GM18511 (cell line): Measurements from ENCODE around the gene DUSP14.
"Not testable (repeated sequence)": the region's sequence is repeated elsewhere in the genome, so short reads cannot be mapped to it uniquely, and the experiment has no call there.

Source experiments
- ATAC-seq: cut with Tn5 transposase; IDR thresholded peaks from one replicate; pipeline ENCODE4 v1.9.1; 2021; ENCODE audit warnings: mild to moderate bottlenecking, moderate library complexity; ENCODE audit not compliant: unreplicated experiment

The DUSP14 gene, protein sequence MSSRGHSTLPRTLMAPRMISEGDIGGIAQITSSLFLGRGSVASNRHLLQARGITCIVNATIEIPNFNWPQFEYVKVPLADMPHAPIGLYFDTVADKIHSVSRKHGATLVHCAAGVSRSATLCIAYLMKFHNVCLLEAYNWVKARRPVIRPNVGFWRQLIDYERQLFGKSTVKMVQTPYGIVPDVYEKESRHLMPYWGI

DNA sequence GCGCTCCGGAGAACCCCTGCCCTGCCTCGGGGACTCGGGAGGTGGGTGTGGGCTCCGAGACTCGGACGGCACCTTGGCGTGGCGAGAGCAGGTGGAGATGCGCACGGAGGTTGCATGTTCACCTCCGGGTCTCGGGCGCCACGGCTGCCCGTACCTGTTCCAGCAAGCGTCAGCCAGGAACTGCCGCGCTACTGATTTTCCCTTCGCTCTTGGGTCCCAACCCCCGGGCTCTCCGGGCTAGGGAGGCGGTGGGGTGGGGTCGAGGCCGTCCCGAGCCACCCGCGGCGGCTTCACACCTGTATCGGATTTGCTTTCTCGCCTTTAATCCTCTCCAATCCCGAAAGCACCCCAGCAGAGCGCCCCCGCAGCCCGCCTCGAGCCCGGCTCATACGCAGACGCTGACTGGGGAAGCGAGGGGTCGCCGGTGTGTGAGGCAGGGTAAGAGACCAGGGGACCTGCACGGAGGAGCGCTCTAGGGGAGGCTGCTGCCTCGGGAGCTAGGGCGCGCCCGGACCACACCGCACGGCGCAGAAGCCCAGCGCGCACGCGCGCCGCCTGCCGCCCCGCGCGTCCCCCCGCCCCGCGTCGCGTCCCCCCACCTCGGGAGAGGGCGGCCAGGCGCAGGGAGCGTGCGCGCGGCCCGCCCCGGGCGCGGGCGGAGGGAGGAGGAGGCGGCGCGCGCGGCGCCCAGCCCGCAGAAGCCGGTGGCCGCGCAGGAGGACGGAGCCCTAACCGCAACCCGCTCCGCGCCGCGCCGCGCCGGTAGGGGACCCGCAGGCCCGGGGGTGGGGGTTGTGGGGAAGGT, at the start of gene DUSP14:
DUSP14 (plus strand) TSS at position 695 of the 805 bp plus-strand sequence. CDS start 22,382 bp downstream, outside the sequence.
- peak; percentile 69 for ATAC-seq

DNA sequence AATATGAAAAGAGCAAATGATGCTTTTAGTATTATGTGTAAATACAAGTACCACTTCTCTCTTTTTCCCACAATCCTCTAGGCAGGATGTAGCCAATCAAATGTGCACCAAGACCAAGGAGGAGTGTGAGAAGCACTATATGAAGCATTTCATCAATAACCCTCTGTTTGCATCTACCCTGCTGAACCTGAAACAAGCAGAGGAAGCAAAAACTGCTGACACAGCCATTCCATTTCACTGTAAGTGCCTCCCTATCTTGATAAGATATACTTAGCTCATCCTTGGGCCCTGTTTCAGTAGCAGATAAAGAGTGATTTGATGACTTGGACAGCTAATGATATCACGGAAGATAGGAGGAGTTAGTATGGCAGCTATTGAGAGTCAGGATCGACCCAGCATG, 49.3 kb upstream of the DUSP14 start:
- no peak for ATAC-seq

DNA sequence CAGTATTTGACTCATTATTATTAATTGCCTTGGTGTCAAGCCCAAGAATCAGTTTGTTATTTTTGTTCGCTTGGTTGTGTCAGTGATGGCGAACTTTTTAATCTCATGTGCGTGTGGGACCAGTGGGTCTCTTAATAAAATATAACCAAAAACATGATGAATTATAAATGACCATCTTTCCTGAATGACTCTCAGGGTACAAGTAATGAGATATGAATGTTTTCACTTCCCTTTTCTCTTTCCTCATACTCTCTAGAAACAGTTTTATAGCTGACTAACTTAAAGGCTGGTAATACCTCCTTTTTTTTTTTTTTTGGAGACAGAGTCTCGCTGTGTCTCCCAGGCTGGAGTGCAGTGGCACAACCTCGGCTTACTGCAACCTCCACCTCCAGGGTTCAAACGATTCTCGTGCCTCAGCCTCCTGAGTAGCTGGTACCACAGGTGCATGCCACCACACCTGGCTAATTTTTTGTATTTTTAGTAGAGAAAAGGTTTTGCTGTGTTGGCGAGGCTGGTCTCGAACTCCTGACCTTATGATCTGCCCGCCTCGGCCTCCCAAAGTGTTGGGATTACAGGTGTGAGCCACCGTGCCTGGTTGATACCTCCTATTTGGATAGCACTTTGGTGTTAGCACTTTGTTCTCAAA, 48.2 kb upstream of the DUSP14 start:
- not testable (repeated sequence) for ATAC-seq

DNA sequence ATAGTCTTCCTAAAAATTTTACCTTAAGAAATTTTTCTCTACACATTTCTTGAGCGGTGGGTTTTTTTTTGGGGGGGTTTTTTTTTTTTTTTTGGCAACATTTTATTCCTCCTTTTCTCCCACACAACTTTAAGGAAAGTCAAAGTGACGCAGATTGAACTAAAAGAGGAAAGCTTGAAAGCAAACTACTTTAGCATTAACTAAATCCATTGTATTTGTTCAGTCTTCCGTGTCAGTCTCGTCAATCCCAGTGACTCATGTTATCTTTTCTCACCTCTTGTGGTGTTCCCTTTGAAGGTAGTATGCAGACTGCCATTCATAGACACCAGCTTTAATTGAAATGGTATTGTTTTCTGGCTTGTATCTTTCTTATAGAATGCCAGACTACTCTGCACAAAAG, 43.7 kb upstream of the DUSP14 start:
- no peak for ATAC-seq

DNA sequence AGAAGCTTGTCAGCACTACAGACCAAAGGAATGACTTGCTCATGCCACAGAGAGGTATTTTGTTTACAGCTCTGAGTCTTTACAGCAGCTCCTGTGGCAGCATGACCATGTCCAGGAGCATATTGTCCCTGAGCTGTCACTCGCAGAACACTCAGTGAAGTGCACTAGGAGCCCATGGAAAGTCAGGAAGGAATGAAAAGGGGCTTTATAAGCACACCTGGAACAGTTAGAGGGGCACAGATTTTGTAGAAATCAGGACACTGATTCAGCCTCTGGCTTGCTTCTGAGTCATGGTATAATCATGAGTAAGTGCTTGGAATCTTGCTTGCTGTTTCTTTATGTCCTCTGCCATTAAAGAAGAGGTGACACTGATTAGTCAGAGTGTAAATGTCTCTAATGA, 42.0 kb upstream of the DUSP14 start:
- ATAC-seq, result no peak

DNA sequence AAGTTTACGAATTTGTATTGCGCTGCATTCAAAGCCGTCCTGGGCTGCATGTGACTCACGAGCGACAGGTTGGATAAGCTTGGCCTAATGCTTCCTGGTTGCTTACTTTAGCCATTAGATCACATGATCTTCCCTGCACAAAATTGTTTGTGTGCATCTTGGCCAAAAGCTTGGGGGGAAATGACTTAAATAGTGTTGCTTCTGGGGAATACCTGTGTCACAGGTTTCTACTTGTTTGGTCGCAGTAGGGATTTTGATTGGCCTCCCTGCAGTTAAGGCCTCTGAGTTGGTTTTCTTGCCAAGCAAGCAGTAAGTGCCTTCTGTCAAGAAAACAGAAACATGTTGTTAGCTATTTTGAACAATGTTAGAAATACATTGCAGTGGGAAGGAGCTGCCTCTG, 39.6 kb upstream of the DUSP14 start:
- ATAC-seq, result no peak

DNA sequence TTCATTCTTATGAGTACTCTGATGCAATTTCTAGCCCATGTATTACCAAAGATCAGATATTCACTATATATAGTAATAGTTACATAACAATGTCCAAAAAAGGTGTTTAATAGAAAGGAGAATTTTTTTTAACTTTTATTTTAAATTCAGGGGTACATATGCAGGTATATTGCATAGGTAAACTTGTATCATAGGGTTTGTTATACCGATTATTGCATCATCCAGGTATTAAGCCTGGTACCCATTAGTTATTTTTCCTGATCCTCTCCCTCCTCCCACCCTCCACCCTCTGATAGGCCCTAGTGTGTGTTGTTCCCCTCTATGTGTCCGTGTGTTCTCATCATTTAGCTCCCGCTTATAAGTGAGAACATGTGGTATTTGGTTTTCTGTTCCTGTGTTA, 31.9 kb upstream of the DUSP14 start:
- ATAC-seq, result not testable (repeated sequence)

DNA sequence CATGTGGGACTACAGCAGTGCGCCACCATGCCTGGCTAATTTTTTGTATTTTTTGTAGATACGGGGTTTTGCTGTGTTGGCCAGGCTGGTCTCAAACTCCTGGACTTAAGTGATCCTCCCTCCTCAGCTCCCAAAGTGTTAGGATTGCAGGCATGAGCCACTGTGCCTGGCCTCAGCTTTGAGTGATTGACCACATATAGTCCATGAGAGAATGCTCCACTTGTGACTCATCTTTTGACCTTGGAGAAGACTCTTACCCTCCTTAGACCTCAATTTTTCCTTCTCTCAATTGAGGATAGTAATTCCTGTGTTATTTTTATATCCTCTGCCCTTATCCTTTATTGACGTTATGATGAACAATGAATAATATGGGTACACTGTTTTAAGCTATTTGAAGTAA, 30.9 kb upstream of the DUSP14 start:
- ATAC-seq, result no peak

DNA sequence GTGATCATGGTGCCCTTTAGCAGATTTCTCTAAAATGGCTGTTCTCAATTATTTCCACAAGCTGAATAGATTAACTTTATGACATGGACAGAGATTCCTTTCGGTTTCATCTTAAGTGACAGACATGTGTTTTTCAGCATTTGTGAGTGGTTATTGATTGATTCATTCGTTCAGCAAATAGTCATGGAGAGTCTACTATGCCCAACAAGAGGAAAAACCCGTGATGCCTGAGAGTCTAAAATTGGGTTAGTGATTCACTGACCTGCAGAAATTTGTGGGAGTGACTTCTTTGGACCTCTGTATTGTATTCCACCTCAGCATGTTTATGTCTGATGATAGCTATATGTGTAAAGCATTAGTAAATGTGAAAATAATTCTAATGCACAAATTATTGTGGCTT, 28.0 kb upstream of the DUSP14 start:
- ATAC-seq, result no peak

DNA sequence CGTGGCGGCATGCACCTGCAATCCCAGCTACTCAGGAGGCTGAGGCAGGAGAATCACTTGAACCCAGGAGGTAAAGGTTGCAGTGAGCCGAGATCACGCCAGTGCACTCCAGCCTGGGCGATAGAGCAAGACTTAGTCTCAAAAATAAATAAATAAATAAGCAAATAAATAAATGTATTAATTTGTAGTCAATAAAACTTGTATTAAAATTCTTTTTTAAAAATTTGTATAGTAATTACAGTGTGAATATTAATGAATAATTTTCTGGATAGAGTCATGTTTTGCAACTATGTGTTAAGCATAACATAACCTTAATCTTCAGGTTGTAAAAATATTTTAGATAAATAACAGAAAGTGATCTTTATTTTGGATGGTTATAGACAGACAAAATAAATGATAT, 27.2 kb upstream of the DUSP14 start:
- no peak for ATAC-seq

DNA sequence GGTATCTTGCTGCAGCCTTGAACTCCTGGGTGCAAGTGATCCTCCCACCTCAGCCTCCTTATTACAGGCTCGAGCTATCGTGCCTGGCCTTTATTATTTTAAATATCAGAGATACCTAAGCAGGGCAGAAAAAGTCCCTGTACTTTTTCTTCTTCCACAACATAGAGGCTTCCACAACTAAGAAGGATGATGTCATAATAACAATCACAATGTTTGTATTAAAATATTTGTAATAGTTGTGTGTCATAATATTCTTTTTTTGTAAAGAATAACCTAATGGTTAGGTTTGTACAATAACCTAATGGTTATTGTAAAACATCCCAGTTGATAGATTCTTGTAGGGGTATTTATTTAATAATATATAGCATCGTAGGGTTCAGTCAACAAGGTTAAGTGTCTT, 26.7 kb upstream of the DUSP14 start:
- ATAC-seq, result no peak

DNA sequence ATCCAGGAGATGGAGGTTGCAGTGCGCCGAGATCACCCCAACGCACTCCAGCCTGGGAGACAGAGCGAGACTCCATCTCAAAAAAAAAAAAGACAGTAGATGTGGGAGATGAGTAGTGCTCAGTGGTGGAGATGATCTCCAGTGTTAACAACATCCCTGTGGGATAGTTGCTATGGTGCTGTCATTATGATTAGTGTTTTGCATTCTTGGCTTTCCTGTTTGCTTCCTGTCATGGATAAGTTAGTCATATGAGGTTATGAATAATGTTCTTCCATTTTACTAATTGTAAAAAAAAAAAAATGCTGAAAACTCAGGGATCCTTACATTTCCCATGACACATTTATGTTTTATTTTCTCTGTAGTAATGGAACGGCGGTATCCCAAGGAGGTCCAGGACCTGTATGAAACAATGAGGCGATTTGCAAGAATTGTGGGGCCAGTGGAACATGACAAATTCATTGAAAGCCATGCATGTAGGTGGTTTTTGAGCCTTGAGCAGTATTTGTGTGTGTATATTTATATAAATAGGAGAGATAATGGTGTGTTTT, 24.5 kb upstream of the DUSP14 start:
- no peak for ATAC-seq

DNA sequence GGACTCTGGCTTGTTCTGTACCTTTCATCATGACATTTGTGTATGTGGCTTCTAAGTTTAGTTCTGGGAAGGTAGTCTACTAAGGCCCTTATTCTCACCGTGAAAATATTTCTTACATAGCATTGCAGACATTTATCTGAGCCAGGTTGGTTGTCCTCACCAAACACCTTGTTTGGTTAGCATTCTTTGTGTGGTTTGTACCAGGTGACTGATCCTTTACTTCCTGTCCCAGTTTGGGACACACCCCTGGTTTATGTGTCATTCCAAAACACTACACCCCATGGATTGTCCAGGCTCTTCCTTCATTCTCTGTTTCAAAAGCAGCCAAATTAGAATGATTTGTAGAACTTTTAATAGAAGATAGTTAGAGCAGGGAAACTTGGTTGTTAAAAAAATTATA, 23.2 kb upstream of the DUSP14 start:
- ATAC-seq, result no peak

DNA sequence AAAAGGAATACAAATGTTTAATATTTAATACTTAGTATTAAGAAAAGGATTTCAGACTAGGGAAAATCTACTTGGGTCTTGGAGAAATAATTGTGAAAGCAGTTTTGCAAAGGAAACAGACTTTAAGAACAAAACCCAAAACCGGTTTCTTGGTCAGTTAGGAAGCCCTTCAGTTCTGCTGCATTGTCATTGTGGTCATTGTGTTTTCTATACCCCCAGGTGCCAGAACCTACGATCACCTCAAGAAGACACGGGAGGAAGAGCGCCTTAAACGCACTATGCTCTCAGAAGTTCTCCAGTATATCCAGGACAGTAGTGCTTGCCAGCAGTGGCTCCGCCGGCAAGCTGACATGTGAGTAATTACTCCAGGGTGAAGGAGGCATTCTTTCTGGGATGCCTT, 19.5 kb upstream of the DUSP14 start:
- ATAC-seq, result no peak

DNA sequence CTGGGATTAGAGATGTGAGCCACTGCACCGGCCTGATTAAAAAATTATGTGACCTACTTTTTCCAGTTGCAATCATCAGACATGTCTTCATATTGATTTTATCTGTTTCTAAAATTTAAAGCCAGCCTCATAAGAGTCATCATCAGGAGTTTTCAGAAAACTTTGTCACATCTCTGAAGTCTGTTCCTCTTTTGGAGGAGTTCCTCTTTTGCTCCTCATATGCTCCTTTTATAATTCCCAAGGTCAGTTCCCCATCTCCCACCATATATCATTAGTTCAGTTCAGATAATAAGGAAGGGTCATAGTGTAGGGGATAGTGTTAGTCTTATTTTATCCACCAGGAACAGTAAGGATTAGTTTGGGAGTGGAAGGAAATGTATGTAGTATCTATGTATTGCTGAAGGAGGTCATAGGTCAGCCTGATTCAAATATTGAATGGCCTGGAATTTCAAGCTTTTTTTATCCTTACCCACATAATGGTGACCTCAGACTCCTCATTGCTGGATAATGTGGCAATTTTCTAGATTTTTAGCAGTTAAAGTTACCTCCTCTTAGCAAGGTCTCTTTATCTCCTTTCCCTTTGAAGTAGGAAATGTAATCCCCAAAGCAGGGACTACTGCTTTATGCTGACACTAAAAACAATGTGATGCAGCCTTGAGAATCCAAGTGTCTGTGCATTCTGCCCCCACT, 13.8 kb upstream of the DUSP14 start:
- ATAC-seq, result no peak

DNA sequence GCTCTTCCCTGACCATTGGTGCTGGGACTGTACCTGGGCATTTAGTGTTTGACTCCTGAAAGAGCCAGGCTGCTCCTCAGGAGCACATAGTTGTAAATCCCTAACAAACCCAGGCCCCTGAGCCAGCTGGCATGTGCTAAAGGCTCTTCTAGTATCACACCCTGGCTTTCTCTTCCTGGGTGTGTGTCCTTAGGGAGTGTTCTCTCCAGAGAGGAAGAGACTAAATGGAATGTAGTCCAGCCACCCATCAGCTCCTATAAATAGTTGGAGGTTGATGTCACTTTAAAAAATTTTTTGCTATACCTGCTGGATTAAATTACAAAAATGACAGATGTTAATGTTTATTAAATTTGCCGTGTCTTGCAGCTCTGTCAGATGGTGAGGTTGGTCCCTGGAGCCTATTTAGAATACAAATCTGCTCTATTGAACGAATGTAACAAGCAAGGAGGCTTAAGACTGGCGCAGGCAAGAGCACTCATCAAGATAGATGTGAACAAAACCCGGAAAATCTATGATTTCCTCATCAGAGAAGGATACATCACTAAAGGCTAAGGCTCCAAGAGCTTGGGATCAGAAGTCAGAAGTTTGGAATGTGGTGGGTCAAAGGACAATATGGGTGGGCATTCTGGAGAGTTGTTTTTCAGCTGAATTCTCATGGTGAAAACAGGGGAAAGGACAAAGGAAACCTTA, 13.1 kb upstream of the DUSP14 start:
- no peak for ATAC-seq

DNA sequence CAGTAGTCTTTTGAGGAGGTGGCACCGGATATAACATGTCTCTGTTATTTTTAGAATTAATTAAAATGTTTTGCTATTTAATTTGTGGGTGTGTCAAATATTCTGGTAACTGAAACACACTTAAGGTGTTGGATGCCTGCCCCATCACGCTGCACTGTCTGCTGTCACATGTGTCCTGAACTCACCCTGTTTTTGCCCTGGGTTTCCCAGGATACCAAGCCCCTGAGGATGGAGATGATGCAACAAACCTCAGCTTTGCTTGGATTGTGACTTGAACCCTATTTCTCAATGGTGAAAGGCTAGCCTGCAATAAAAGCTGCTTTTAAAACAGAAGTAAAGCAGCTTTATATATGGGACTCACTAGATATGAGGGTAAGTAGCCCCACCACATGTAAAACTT, 11.5 kb upstream of the DUSP14 start:
- ATAC-seq, result no peak

DNA sequence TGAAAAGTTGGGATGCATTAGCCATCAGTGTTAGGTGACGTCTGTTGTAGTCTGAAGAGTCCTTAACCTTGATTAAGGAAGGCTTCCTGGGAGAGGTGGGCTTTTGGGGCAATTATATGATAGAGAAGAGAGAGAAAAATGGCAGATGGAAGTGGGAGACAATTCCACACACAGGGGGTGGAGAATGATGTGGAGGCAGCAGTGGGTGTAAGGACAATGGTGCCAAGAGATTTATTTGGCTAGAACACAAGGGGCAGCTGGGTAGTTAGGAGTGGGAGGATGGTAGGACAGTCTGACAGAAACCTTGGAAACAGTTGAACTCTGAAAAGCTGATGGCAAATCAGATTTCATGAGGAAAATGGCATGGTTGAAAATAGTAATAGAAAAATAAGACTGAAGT, 10.7 kb upstream of the DUSP14 start:
- no peak for ATAC-seq

DNA sequence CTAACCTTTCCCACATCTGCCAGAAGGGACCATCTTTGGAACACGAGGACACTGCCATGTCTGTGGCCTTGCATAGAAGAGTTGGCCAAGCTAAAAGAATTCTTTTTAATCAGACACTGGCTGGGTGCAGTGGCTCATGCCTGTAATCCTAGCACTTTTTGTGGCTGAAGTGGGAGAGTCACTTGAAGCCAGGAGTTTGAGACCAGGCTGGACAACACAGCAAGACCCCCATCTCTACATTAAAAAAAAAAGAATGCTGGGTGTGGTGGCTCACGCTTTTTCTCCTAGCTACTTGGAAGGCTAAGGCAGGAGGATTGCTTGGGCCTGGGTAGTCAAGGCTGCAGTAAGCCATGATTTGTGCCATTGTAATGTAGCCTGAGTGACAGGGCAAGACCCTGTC, 9.3 kb upstream of the DUSP14 start:
- no peak for ATAC-seq

DNA sequence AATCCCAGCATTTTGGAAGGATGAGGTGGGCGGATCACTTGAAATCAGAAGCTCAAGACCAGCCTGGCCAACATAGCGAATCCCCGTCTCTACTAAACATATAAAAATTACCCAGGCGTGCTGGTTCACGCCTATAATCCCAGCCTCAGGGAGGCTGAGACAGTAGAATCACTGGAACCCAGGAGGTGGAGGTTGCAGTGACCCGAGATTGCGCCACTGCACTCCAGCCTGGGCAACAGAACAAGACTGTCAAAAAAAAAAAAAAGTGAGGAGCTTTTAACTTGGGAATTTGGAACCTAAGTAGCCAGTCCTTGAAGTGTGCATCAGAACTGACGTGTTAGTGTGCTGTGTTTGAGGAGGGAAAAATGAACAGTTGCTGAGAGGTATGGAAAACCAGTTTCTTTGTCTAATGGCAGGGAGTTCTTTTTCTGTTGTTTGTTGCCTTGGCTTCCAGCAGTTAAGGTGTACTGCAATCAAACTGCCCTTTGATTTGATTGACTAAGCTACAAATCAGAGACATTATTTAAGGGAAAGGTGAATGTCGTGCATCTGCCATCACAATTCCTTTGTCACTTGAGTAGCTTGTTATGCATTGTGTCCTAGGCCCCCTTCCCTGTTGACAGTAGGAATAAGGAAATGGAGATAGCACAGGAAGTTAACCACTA, 8.6 kb upstream of the DUSP14 start:
- no peak for ATAC-seq
